Measurements from ENCODE around the gene ARRDC1. TPM values are rescaled to one million over a fixed set of nuclear protein-coding genes. Genes with fewer than 3 reads are reported as not detected.

Gene ARRDC1
- total RNA-seq, 4 donors from 2014 or later, result 16.6 to 28.2 (median 21.7) TPM

- intact Hi-C loops (cut with DNase I), result no loop called here
- Histone ChIP-seq H3K27ac (replicated peaks in 1 of 4) (no peak overlapping the region), H3K4me1 (peaks cover 0 to 7% (median 0%) of the 10 kb centered on the region in 4 donors), H3K4me3 (no peak overlapping the region), H3K36me3 (peaks cover 0 to 40% (median 14%) of the 10 kb centered on the region in 4 donors), H3K27me3 (no peaks in the 10 kb centered on the region), H3K9me3 (no peaks in the 10 kb centered on the region)
- DNase-seq (ENCODE audit: extremely low spot score), result no peak
- WGBS, result 95% methylated on average over 6 of the region's 6 CpGs
- no peak for TF ChIP-seq CTCF (IDR thresholded peaks at IDR 0.05)
- no peak for TF ChIP-seq POLR2AphosphoS5 (IDR thresholded peaks at IDR 0.05)
- TF ChIP-seq EP300 (IDR thresholded peaks at IDR 0.05), result no peak
- no peak for TF ChIP-seq POLR2A (IDR thresholded peaks at IDR 0.05; ENCODE audit: low read depth)
These were observed 50.9 kb downstream of the ARRDC1 start for GRCh38 chr9:137656416-137656815.

- no peaks in the 10 kb centered on the region for H3K9me3 ChIP-seq
- TF ChIP-seq POLR2AphosphoS5 (IDR thresholded peaks at IDR 0.05), result no peak
- no peak for TF ChIP-seq EP300 (IDR thresholded peaks at IDR 0.05)
- TF ChIP-seq CTCF (IDR thresholded peaks at IDR 0.05), result no peak
- TF ChIP-seq POLR2A (IDR thresholded peaks at IDR 0.05; ENCODE audit: low read depth), result no peak
- H3K27ac ChIP-seq (replicated peaks in 1 of 4), result no peak overlapping the region
- H3K36me3 ChIP-seq, result peaks cover 0 to 29% (median 6%) of the 10 kb centered on the region in 4 donors
- WGBS, result 79% methylated on average over 2 of the region's 2 CpGs
- peaks cover 0 to 7% (median 0%) of the 10 kb centered on the region in 4 donors for H3K4me1 ChIP-seq
- no peak overlapping the region for H3K4me3 ChIP-seq
- DNase-seq (ENCODE audit: extremely low spot score), result no peak
- intact Hi-C loops (cut with DNase I), result no loop called here
- H3K27me3 ChIP-seq, result no peaks in the 10 kb centered on the region
These were observed 52.1 kb downstream of the ARRDC1 start for GRCh38 chr9:137657606-137658005.

- no peak for DNase-seq (ENCODE audit: extremely low spot score)
- 84% methylated on average over 2 of the region's 2 CpGs for WGBS
- Histone ChIP-seq H3K36me3 (peaks cover 0 to 18% (median 2%) of the 10 kb centered on the region in 4 donors), H3K4me1 (peaks cover 0 to 7% (median 0%) of the 10 kb centered on the region in 4 donors), H3K27me3 (no peaks in the 10 kb centered on the region), H3K4me3 (no peak overlapping the region), H3K9me3 (no peaks in the 10 kb centered on the region), H3K27ac (replicated peaks in 1 of 4) (no peak overlapping the region)
- no peak for TF ChIP-seq POLR2AphosphoS5 (IDR thresholded peaks at IDR 0.05)
- no peak for TF ChIP-seq EP300 (IDR thresholded peaks at IDR 0.05)
- TF ChIP-seq POLR2A (IDR thresholded peaks at IDR 0.05; ENCODE audit: low read depth), result no peak
- no peak for TF ChIP-seq CTCF (IDR thresholded peaks at IDR 0.05)
- intact Hi-C loops (cut with DNase I), result no loop called here
These were observed 53.3 kb downstream of the ARRDC1 start for GRCh38 chr9:137658781-137659180.

GRCh38 chr9:137660144-137660543 is 54.7 kb downstream of the ARRDC1 start:
- H3K4me3 ChIP-seq, result no peak overlapping the region
- WGBS, result 57% methylated on average over 4 of the region's 4 CpGs
- intact Hi-C loops (cut with DNase I), result no loop called here
- no peak for TF ChIP-seq CTCF (IDR thresholded peaks at IDR 0.05)
- TF ChIP-seq POLR2AphosphoS5 (IDR thresholded peaks at IDR 0.05), result no peak
- TF ChIP-seq POLR2A (IDR thresholded peaks at IDR 0.05; ENCODE audit: low read depth), result no peak
- TF ChIP-seq EP300 (IDR thresholded peaks at IDR 0.05), result no peak
- peaks cover 0 to 20% (median 3%) of the 10 kb centered on the region in 4 donors for H3K4me1 ChIP-seq
- H3K9me3 ChIP-seq, result no peaks in the 10 kb centered on the region
- H3K27ac ChIP-seq (replicated peaks in 1 of 4), result no peak overlapping the region
- H3K27me3 ChIP-seq, result no peaks in the 10 kb centered on the region
- peaks cover 0 to 9% (median 0%) of the 10 kb centered on the region in 4 donors for H3K36me3 ChIP-seq
- DNase-seq (ENCODE audit: extremely low spot score), result no peak

- Histone ChIP-seq H3K27me3 (no peaks in the 10 kb centered on the region), H3K4me3 (no peak overlapping the region), H3K36me3 (peaks cover 0 to 3% (median 0%) of the 10 kb centered on the region in 4 donors), H3K9me3 (no peaks in the 10 kb centered on the region), H3K27ac (replicated peaks in 1 of 4) (no peak overlapping the region), H3K4me1 (peaks cover 15 to 48% (median 28%) of the 10 kb centered on the region in 4 donors)
- DNase-seq (ENCODE audit: extremely low spot score), result no peak
- intact Hi-C loops (cut with DNase I), result no loop called here
- 91% methylated on average over 4 of the region's 4 CpGs for WGBS
- TF ChIP-seq EP300 (IDR thresholded peaks at IDR 0.05), result no peak
- TF ChIP-seq POLR2A (IDR thresholded peaks at IDR 0.05; ENCODE audit: low read depth), result no peak
- no peak for TF ChIP-seq CTCF (IDR thresholded peaks at IDR 0.05)
- no peak for TF ChIP-seq POLR2AphosphoS5 (IDR thresholded peaks at IDR 0.05)
These were observed 58.1 kb downstream of the ARRDC1 start for GRCh38 chr9:137663584-137663983.
